Esophagus squamous epithelium (tissue), 4 donors: Measurements from ENCODE around the gene PCDHB7.
"Not testable (repeated sequence)": the region's sequence is repeated elsewhere in the genome, so short reads cannot be mapped to it uniquely, and the experiment has no call there.

Source experiments
- POLR2A ChIP-seq, 4 donors: fragments of 450-650 bp; IDR thresholded peaks; one replicate each; pipeline ENCODE4 v1.6.1; 2017; ENCODE audit warnings: antibody characterized with exemption in 4 of 4, mild to moderate bottlenecking in 4 of 4, moderate library complexity in 3 of 4
- TF ChIP-seq, protein P1 (sequence below), 6 experiments: fragments of 450-650 bp in 4 of 6; fragments of 200-600 bp in 2 of 6; sonication (generic) in 2 of 6; IDR thresholded peaks; one replicate each; pipeline ENCODE4 v1.5.1; 2016 to 2019; ENCODE audit warnings: antibody characterized with exemption in 6 of 6, mild to moderate bottlenecking in 4 of 6, moderate library complexity in 4 of 6

DNA sequence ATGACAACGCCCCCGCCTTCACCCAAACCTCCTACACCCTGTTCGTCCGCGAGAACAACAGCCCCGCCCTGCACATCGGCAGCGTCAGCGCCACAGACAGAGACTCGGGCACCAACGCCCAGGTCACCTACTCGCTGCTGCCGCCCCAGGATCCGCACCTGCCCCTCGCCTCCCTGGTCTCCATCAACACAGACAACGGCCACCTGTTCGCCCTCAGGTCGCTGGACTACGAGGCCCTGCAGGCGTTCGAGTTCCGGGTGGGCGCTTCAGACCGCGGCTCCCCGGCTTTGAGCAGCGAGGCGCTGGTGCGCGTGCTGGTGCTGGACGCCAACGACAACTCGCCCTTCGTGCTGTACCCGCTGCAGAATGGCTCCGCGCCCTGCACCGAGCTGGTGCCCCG, 6.9 kb downstream of the PCDHB7 start:
- TF ChIP-seq, protein P1, sequence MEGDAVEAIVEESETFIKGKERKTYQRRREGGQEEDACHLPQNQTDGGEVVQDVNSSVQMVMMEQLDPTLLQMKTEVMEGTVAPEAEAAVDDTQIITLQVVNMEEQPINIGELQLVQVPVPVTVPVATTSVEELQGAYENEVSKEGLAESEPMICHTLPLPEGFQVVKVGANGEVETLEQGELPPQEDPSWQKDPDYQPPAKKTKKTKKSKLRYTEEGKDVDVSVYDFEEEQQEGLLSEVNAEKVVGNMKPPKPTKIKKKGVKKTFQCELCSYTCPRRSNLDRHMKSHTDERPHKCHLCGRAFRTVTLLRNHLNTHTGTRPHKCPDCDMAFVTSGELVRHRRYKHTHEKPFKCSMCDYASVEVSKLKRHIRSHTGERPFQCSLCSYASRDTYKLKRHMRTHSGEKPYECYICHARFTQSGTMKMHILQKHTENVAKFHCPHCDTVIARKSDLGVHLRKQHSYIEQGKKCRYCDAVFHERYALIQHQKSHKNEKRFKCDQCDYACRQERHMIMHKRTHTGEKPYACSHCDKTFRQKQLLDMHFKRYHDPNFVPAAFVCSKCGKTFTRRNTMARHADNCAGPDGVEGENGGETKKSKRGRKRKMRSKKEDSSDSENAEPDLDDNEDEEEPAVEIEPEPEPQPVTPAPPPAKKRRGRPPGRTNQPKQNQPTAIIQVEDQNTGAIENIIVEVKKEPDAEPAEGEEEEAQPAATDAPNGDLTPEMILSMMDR (IDR thresholded peaks at IDR 0.05) = not testable (repeated sequence)
- not testable (repeated sequence) for TF ChIP-seq POLR2A (IDR thresholded peaks at IDR 0.05)
